ENCODE data around the gene CDH18. TPM values are rescaled to one million over a fixed set of nuclear protein-coding genes. Genes with fewer than 3 reads are reported as not detected.
A peak's percentile ranks its signal among the peaks of the same experiment; 100 is the strongest.

Gene CDH18
- total and polyA plus RNA-seq, 4 donors: 0.03 to 2.4 TPM; not detected in 2

- Histone ChIP-seq H3K27me3 (ENCODE audit: control insufficient read depth in 3 of 3, insufficient read depth in 3 of 3, low read length in 2 of 3) (peaks cover 0 to 3% (median 0%) of the 10 kb centered on the region in 3 donors), H3K27ac (ENCODE audit: low read depth in 1 of 2, low read length in 1 of 2) (no peak overlapping the region), H3K36me3 (ENCODE audit: control insufficient read depth in 4 of 4, insufficient read depth in 4 of 4, low read length in 4 of 4) (no peaks in the 10 kb centered on the region), H3K9me3 (ENCODE audit: control insufficient read depth in 4 of 4, insufficient read depth in 3 of 4, low read length in 3 of 4) (no peaks in the 10 kb centered on the region), H3K9ac (ENCODE audit: insufficient read depth in 1 of 2, low read length in 2 of 2) (no peak overlapping the region), H3K4me3 (no peak overlapping the region), H3K4me1 (ENCODE audit: control insufficient read depth in 5 of 5, insufficient read depth in 5 of 5, low read length in 5 of 5) (peaks cover 0 to 10% (median 0%) of the 10 kb centered on the region in 5 donors)
- ATAC-seq (ENCODE audit: insufficient read depth, low FRiP score): no peak
- DNase-seq: no peak
- no peak for TF ChIP-seq CTCF (IDR thresholded peaks at IDR 0.05; ENCODE audit: control extremely low read depth, extremely low read depth)
- 28% methylated on average over 12 of the region's 12 CpGs for WGBS, 2 donors
Measured at GRCh38 chr5:19988457-19988856, 457 bp upstream of the CDH18 start.

- no peak for DNase-seq
- H3K9ac ChIP-seq (ENCODE audit: insufficient read depth in 1 of 2, low read length in 2 of 2): no peak overlapping the region
- H3K4me3 ChIP-seq: no peak overlapping the region
- WGBS, 2 donors: 90 to 93% methylated on average over 2 of the region's 2 CpGs
- no peaks in the 10 kb centered on the region for H3K36me3 ChIP-seq (ENCODE audit: control insufficient read depth in 4 of 4, insufficient read depth in 4 of 4, low read length in 4 of 4)
- peaks cover 0 to 3% (median 0%) of the 10 kb centered on the region in 3 donors for H3K27me3 ChIP-seq (ENCODE audit: control insufficient read depth in 3 of 3, insufficient read depth in 3 of 3, low read length in 2 of 3)
- no peak for ATAC-seq (ENCODE audit: insufficient read depth, low FRiP score)
- no peaks in the 10 kb centered on the region for H3K9me3 ChIP-seq (ENCODE audit: control insufficient read depth in 4 of 4, insufficient read depth in 3 of 4, low read length in 3 of 4)
- H3K27ac ChIP-seq (ENCODE audit: low read depth in 1 of 2, low read length in 1 of 2): no peak overlapping the region
- peaks cover 0 to 10% (median 0%) of the 10 kb centered on the region in 5 donors for H3K4me1 ChIP-seq (ENCODE audit: control insufficient read depth in 5 of 5, insufficient read depth in 5 of 5, low read length in 5 of 5)
- no peak for TF ChIP-seq CTCF (IDR thresholded peaks at IDR 0.05; ENCODE audit: control extremely low read depth, extremely low read depth)
Measured at GRCh38 chr5:19986806-19987205, 1.2 kb downstream of the CDH18 start.

GRCh38 chr5:19986031-19986619, 1.9 kb downstream of the CDH18 start:
- Histone ChIP-seq H3K27me3 (ENCODE audit: control insufficient read depth in 3 of 3, insufficient read depth in 3 of 3, low read length in 2 of 3) (peaks cover 0 to 3% (median 0%) of the 10 kb centered on the region in 3 donors), H3K27ac (ENCODE audit: low read depth in 1 of 2, low read length in 1 of 2) (no peak overlapping the region), H3K36me3 (ENCODE audit: control insufficient read depth in 4 of 4, insufficient read depth in 4 of 4, low read length in 4 of 4) (no peaks in the 10 kb centered on the region), H3K4me1 (ENCODE audit: control insufficient read depth in 5 of 5, insufficient read depth in 5 of 5, low read length in 5 of 5) (peaks cover 0 to 10% (median 0%) of the 10 kb centered on the region in 5 donors), H3K9me3 (ENCODE audit: control insufficient read depth in 4 of 4, insufficient read depth in 3 of 4, low read length in 3 of 4) (no peaks in the 10 kb centered on the region), H3K4me3 (no peak overlapping the region), H3K9ac (ENCODE audit: insufficient read depth in 1 of 2, low read length in 2 of 2) (no peak overlapping the region)
- 55 to 71% methylated on average over 1 of the region's 1 CpG for WGBS, 2 donors
- no peak for ATAC-seq (ENCODE audit: insufficient read depth, low FRiP score)
- DNase-seq: peak in 1 of 3 donors; percentile 32
- no peak for TF ChIP-seq CTCF (IDR thresholded peaks at IDR 0.05; ENCODE audit: control extremely low read depth, extremely low read depth)

GRCh38 chr5:19978476-19978875, 9.5 kb downstream of the CDH18 start:
- H3K27ac ChIP-seq (ENCODE audit: low read depth in 1 of 2, low read length in 1 of 2): no peak overlapping the region
- no peaks in the 10 kb centered on the region for H3K27me3 ChIP-seq (ENCODE audit: control insufficient read depth in 3 of 3, insufficient read depth in 3 of 3, low read length in 2 of 3)
- H3K9ac ChIP-seq (ENCODE audit: insufficient read depth in 1 of 2, low read length in 2 of 2): no peak overlapping the region
- no peak overlapping the region for H3K4me3 ChIP-seq
- 21 to 66% methylated on average over 2 of the region's 2 CpGs for WGBS, 2 donors
- DNase-seq: peak in 2 of 3 donors; percentile 6 to 22
- no peaks in the 10 kb centered on the region for H3K4me1 ChIP-seq (ENCODE audit: control insufficient read depth in 5 of 5, insufficient read depth in 5 of 5, low read length in 5 of 5)
- no peak for ATAC-seq (ENCODE audit: insufficient read depth, low FRiP score)
- TF ChIP-seq CTCF (IDR thresholded peaks at IDR 0.05; ENCODE audit: control extremely low read depth, extremely low read depth): no peak
- H3K36me3 ChIP-seq (ENCODE audit: control insufficient read depth in 4 of 4, insufficient read depth in 4 of 4, low read length in 4 of 4): no peaks in the 10 kb centered on the region
- no peaks in the 10 kb centered on the region for H3K9me3 ChIP-seq (ENCODE audit: control insufficient read depth in 4 of 4, insufficient read depth in 3 of 4, low read length in 3 of 4)

Measured in lung (tissue), 12 donors.